ENCODE results near the gene CDX1. TPM values are rescaled to one million over a fixed set of nuclear protein-coding genes. Genes with fewer than 3 reads are reported as not detected.

Gene CDX1
- total RNA-seq, 1 experiment from 2014 or later: not detected

GRCh38 chr5:150208187-150209098 is 41.9 kb downstream of the CDX1 start:
- Mint-ChIP-seq H3K4me3 (ENCODE audit: low read depth, unreplicated experiment) (peak overlapping the region; percentile 38), H3K9me3 (ENCODE audit: low read depth, unreplicated experiment) (no peaks in the 10 kb centered on the region), H3K27ac (ENCODE audit: unreplicated experiment) (peak overlapping the region; percentile 35), H3K27me3 (ENCODE audit: unreplicated experiment) (peaks cover 41% of the 10 kb centered on the region), H3K36me3 (ENCODE audit: insufficient read depth, unreplicated experiment) (no peaks in the 10 kb centered on the region), H3K4me1 (ENCODE audit: low read depth, unreplicated experiment) (peaks cover 20% of the 10 kb centered on the region)
- TF ChIP-seq, protein P1, sequence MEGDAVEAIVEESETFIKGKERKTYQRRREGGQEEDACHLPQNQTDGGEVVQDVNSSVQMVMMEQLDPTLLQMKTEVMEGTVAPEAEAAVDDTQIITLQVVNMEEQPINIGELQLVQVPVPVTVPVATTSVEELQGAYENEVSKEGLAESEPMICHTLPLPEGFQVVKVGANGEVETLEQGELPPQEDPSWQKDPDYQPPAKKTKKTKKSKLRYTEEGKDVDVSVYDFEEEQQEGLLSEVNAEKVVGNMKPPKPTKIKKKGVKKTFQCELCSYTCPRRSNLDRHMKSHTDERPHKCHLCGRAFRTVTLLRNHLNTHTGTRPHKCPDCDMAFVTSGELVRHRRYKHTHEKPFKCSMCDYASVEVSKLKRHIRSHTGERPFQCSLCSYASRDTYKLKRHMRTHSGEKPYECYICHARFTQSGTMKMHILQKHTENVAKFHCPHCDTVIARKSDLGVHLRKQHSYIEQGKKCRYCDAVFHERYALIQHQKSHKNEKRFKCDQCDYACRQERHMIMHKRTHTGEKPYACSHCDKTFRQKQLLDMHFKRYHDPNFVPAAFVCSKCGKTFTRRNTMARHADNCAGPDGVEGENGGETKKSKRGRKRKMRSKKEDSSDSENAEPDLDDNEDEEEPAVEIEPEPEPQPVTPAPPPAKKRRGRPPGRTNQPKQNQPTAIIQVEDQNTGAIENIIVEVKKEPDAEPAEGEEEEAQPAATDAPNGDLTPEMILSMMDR (IDR thresholded peaks at IDR 0.05; ENCODE audit: unreplicated experiment): no peak
- BruUV-seq (replicated peaks): no TSS peak
- intact Hi-C loops (cut with micrococcal nuclease; ENCODE audit: unreplicated experiment): no loop called here
- CTCF ChIA-PET: interaction anchor here (1.0 to 1.2 kb wide), 2 partner anchors 9 to 187 kb away, joined by 3 read pairs; no protein-coding TSS in a partner anchor
- no peak for DNase-seq

- peaks cover 41% of the 10 kb centered on the region for H3K27me3 Mint-ChIP-seq (ENCODE audit: unreplicated experiment)
- peak overlapping the region; percentile 35 for H3K27ac Mint-ChIP-seq (ENCODE audit: unreplicated experiment)
- H3K4me1 Mint-ChIP-seq (ENCODE audit: low read depth, unreplicated experiment): peaks cover 20% of the 10 kb centered on the region
- intact Hi-C loops (cut with micrococcal nuclease; ENCODE audit: unreplicated experiment): no loop called here
- peak overlapping the region; percentile 38 for H3K4me3 Mint-ChIP-seq (ENCODE audit: low read depth, unreplicated experiment)
- H3K9me3 Mint-ChIP-seq (ENCODE audit: low read depth, unreplicated experiment): no peaks in the 10 kb centered on the region
- CTCF ChIA-PET: interaction anchor here (1.0 to 1.2 kb wide), 2 partner anchors 9 to 188 kb away, joined by 3 read pairs; no protein-coding TSS in a partner anchor
- DNase-seq: peak; percentile 75
- BruUV-seq (replicated peaks): no TSS peak
- H3K36me3 Mint-ChIP-seq (ENCODE audit: insufficient read depth, unreplicated experiment): no peaks in the 10 kb centered on the region
- TF ChIP-seq, protein P1 (IDR thresholded peaks at IDR 0.05; ENCODE audit: unreplicated experiment): no peak
Observed at GRCh38 chr5:150209099-150209635, 42.6 kb downstream of the CDX1 start.

GRCh38 chr5:150210644-150211043 is 44.1 kb downstream of the CDX1 start:
- Mint-ChIP-seq H3K4me3 (ENCODE audit: low read depth, unreplicated experiment) (no peak overlapping the region), H3K4me1 (ENCODE audit: low read depth, unreplicated experiment) (peaks cover 22% of the 10 kb centered on the region), H3K36me3 (ENCODE audit: insufficient read depth, unreplicated experiment) (no peaks in the 10 kb centered on the region), H3K27ac (ENCODE audit: unreplicated experiment) (no peak overlapping the region), H3K27me3 (ENCODE audit: unreplicated experiment) (peaks cover 41% of the 10 kb centered on the region), H3K9me3 (ENCODE audit: low read depth, unreplicated experiment) (no peaks in the 10 kb centered on the region)
- DNase-seq: no peak
- intact Hi-C loops (cut with micrococcal nuclease; ENCODE audit: unreplicated experiment): loop anchor here (10.0 kb wide), 1 partner anchor 376 kb away; no protein-coding TSS in a partner anchor
- BruUV-seq (replicated peaks): no TSS peak
- CTCF ChIA-PET: no interaction called here
- TF ChIP-seq, protein P1 (IDR thresholded peaks at IDR 0.05; ENCODE audit: unreplicated experiment): no peak

DNA sequence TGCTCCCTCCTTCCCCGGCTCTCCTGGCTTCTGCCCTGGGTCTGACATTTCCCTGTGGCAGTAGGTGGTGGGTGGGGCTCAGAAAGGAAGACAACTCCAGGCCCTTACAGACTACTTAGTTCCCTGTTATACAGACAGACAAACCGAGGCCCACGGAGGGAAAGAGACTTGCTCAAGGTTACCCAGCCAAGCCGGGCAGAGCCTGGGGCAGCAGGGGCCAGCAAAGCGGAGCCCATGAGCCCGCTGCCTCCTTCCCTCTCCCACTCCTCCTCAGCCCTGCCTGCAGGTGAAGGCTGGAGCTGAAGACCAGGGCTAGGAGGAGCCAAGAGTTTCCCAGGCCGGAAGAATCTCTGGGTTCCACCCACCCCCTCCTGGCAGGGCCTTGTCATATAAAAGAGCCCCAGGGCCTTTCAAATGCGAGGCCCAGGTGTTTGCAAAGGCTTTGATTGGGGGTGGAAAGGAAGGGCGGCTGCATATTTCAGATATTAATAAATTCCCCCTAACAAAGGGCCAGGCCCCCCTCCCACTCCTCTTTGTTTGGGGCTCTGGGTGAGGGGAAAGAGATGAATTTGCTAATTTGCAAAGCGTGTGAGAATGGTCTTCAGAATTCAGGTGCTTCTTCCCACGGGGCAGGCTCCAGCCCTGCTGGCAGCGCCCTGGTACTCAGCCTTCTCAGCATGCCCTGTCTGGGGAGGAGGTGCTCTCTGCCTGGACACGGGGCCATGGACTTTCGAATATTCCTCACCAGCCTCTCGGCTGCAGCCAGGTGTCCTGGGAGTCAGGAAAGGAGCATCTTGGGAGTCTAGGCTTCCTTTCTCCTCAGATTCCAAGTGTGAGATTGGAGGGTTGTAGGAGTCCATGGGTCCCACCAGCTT is 44.8 kb downstream of the CDX1 start:
- Mint-ChIP-seq H3K9me3 (ENCODE audit: low read depth, unreplicated experiment) (no peaks in the 10 kb centered on the region), H3K36me3 (ENCODE audit: insufficient read depth, unreplicated experiment) (no peaks in the 10 kb centered on the region), H3K27ac (ENCODE audit: unreplicated experiment) (no peak overlapping the region), H3K4me3 (ENCODE audit: low read depth, unreplicated experiment) (no peak overlapping the region), H3K4me1 (ENCODE audit: low read depth, unreplicated experiment) (peaks cover 27% of the 10 kb centered on the region), H3K27me3 (ENCODE audit: unreplicated experiment) (peaks cover 41% of the 10 kb centered on the region)
- no peak for DNase-seq
- BruUV-seq (replicated peaks): no TSS peak
- TF ChIP-seq, protein P1 (IDR thresholded peaks at IDR 0.05; ENCODE audit: unreplicated experiment): no peak
- CTCF ChIA-PET: no interaction called here
- intact Hi-C loops (cut with micrococcal nuclease; ENCODE audit: unreplicated experiment): loop anchor here (10.0 kb wide), 1 partner anchor 377 kb away; no protein-coding TSS in a partner anchor
